Activated CD8-positive, alpha-beta memory T cell treated with anti-CD3 and anti-CD28 coated beads for 1 hour (primary cell): Measurements from ENCODE around the gene PELI3.
"Not testable (repeated sequence)": the region's sequence is repeated elsewhere in the genome, so short reads cannot be mapped to it uniquely, and the experiment has no call there.

Source experiments
- DNase-seq, 2 donors: peaks; one replicate each; pipeline ENCODE4 v3.0.0-alpha.2; 2020; ENCODE audit warnings: low read depth in 1 of 2; ENCODE audit errors: extremely low read depth in 1 of 2

The PELI3 gene

DNA sequence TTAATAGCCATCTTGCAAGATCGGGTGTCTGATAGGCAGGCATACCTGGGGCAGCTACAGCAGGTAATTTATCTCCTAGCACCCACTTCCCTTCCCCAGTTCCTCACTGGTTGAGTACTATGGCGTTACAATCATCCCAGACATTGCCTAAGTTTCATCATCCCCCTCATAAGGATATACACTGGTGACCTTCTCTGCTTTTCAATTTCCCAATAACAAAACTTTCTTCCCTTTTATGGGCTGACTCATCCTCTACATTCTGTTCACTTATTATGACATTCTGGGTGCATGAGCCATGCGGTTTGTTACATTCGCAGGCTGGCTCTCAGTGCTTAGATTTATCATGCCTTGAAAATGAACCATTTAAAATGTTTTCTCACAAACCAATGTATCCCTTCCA lies 23.1 kb upstream of the PELI3 start:
- no peak for DNase-seq

DNA sequence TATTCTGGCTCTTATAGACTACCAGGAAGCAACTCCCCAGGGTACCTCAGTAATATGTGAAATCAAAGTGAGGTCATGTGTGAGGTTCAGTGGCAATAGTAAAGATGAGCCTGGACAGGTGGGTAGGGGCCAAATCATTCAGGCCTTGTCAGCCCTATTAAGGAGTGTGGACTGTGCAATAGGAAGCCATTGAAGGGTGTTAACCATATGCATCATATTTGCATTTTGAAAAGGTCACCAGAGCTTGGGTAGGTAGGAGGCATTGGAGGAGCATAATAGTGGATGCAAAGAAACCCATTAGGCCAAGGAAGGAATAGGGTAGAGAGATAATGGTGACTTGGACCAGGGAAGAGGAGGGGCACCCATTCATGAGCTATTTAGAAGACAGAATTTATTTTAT lies 19.7 kb upstream of the PELI3 start:
- no peak for DNase-seq

DNA sequence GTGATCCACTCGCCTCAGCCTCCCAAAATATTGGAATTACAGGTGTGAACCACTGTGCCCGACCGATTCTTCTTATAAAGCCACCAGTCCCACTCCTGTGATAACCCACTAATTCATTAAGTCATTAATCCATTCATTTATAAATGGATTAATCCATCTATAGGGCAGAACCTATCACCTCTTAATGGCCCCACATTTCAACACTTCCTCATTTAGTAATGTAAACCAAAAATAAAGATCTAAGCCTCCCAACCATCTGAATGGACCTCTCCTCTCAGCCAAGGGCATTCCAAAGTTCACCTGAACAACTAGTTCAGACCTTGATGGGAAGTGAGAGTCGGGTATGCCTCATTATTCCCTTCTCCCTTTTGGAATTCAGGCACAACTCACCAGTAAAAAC lies 18.2 kb upstream of the PELI3 start:
- no peak for DNase-seq

DNA sequence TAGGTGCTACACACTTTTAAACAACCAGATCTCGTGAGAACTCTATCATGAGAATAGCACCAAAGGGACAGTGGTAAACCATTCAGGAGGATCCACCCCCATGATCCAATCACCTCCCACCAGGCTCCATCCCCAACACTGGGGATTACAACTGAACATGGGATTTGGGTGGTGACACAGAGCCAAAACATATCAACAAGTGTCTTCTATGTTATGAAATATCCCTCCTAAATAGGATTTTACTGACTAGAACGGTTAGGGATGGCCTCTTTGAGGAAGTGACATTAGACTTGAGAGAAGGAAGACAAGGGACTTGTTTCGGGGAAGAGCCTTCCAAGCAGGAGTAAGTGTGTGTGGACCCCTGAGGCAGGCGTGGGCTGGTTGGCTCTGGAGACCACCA lies 16.1 kb upstream of the PELI3 start:
- DNase-seq, result no peak

DNA sequence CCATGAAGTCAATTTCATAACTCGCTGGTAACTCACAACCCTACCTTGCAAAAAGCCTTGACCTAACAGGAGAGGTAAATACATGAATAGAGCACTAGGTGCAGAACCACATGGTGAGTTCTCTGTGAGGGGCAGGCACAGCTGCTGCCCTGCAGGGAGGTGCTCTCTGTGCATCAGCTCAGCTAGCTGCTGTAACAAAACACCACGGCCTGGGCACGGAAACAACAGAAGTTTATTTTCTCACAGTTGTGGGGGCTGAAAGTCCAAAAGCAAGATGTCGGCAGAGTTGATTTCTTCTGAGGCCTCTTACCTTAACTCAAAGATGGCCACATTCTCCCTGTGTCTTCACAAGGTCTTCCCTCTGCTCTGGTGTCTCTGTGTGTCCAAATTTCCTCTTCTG lies 15.0 kb upstream of the PELI3 start:
- no peak for DNase-seq

DNA sequence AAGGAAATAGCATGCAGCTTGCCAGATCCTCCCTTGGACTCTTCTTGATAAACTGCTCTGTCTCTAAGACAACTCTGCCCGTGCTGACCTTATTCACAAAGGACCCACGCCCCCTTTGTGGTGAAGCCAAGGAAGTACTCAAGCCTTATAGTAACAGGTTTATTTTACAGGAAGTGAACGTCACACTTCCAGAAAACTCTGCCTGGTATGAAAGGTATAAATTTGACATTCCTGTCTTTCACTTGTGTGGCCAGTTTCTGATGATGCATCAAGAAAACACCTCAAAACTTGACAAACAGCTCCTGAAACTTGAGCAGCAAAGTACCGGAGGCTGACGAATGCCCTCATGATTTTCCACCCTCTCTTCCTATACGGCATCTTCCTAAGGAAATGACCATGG lies 12.5 kb upstream of the PELI3 start:
- no peak for DNase-seq

DNA sequence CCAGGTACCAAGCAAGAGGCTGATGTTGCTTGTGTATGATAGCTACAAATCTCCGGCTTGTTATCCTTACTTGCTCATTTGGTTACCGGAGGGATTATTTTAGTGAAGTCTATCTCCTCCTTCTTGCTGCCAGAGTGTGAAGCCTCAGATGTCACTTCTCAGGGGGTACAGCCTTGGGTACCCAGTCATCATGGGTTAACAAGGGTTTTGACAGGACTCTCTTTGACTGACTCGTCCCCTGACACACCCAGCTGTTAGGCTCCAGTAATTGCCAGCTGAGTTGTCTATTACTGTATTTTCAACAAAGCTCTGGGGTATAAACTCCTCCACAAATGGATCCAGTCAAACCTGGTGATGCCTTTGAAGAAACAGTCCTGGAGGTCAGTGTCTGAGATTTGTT lies 11.9 kb upstream of the PELI3 start:
- DNase-seq, result no peak

DNA sequence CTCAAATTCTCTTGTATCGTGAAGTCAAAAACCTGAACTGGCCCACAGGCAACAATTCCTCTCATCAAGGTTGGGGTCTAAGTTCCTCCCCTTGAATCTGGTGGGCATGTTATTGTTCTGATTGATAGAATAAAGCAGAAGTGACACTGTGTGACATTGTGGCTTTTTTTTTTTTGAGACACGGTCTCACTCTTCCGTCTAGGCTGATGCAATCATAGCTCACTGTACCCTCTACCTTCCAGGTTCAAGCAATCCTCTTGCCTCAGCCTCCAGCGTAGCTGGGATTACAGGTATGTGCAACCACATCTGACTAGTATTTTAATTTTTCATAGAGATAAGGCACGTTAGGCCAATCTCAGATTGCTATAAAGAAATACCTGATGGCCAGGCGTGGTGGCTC lies 8.9 kb upstream of the PELI3 start:
- DNase-seq, result no peak

DNA sequence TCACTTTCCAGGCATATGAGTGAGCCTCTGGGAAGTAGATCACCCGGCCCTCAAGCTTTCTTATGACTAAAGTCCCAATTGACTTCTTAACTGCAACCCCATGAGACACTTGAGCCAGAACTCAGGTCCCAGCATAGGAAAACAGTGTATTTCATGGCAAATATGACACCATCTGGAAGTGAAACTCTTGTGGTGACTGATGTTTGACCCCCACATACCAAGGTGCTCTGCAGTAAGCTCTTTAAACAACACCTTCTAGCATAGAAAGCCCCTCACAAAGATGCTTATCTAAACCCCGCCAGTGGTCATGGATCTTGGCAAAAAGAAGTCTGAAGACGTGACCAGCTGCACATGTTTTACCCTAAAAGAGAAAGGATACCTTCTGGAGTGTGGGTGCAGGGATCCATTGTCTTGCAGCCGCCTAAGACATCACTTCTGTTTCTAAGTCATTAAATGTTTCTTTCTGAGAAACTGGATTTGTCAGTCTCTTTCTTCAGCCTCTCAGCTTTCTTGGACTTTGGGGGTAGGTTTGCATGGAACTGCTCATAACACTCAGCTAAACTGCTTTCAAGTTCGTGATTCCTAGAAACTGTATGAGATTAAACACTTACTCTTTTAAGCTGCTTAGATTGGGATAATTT lies 7.4 kb upstream of the PELI3 start:
- no peak for DNase-seq

DNA sequence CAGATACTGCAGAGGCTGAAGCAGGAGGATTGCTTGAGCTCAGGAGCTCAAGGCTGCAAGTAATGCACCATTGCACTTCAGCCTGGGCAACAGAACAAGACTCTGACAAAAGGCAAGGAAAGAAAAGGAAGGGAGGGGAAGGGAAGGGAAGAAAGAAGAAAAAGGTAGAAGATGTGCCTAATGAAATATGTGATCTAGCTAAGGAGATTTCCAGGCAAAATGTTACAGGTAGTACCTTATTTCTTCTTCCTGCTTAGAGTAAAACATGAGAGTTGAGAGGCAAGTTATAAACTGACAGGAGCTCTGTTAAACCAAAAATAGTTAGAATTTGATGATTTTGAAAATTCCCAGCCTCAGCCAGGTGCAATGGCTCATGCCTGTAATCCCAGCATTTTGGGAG lies 4.7 kb upstream of the PELI3 start:
- DNase-seq, result no peak

DNA sequence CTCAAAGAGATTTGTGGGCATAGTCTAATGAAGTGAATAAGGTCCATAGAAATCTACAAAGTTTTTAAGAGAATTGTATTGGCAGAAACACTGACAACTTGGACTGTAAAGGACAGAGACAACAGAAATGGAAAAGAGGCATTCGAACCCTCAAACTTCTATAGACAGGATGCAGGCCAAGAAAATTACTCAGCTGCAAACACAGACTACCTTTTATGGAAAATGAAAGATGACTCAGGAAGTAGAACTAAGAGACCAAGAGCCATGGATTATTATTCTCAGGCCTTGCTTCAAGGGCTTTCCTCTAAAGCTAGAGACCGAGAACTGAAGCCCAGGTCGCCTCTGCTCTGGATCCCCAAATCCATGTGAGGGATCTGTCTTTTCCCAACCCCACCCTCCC lies 3.8 kb upstream of the PELI3 start:
- no peak for DNase-seq

DNA sequence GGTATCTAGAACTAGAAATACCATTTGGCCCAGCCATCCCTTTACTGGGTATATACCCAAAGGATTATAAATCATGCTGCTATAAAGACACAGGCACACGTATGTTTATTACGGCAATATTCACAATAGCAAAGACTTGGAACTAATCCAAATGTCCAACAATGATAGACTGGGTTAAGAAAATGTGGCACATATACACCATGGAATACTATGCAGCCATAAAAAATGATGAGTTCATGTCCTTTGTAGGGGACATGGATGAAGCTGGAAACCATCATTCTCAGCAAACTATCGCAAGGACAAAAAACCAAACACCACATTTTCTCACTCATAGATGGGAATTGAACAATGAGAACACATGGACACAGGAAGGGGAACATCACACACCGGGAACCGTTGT lies 2.6 kb upstream of the PELI3 start:
- DNase-seq, result not testable (repeated sequence)

DNA sequence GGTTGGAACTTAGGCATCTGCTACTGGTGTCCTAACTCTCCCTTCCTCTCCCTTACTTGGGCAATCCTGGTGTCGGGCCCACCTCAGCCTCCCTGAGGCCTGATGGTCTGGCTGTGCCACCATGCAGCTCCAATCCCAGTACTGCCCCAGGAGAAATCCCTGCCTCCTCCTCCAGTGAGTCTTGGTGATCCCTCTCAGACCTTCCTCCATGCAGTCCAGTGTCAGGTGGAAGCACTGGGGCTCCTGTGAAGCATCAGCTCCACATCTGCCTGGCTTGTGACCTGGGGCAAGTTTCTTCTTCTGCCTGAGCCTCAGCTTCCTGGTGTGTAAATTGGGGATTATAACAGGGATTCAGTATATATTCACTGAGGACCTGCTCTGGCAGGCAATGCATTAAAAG lies 1.8 kb upstream of the PELI3 start:
- DNase-seq, result no peak

DNA sequence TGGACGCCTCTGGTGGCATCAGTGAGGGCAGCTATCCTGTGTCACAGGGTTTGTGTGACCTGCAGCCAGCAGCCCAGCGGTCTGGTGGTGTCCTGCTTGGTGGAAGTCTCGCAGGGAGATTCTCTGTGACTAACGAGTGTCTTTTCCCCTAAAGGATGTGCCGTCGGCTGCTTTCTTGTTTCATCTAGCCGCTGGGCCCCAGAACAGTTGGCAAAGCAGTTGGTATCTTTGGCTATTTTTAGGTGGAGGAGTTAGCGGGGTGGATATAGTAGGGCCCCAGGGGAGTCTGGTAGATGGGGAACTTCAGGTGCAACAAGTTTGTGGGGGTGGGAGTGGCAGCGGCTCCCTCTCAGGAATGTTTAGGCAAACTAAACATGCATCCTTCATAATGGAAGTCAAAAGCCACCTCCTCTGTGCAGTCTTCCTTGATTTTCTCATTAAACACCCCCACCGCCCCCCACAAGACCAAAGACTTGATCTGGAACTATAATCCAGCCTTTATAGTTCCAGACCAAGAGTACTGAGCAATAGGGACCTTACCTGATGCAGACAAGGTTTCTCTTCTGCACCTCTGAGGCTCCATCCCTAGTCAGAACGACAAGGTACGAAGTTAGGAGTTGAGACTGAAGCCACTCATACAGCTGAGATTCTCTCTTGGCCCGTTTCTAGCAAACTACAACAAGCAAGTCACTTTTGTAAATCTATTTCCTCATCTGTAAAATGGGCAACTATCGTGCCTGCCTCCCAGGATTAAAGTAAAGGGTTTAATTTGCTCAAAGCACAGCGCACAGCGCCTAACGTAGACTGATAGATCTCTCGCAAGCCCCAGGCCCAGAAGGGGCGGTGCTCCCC lies 1.1 kb upstream of the PELI3 start:
- DNase-seq, result no peak

DNA sequence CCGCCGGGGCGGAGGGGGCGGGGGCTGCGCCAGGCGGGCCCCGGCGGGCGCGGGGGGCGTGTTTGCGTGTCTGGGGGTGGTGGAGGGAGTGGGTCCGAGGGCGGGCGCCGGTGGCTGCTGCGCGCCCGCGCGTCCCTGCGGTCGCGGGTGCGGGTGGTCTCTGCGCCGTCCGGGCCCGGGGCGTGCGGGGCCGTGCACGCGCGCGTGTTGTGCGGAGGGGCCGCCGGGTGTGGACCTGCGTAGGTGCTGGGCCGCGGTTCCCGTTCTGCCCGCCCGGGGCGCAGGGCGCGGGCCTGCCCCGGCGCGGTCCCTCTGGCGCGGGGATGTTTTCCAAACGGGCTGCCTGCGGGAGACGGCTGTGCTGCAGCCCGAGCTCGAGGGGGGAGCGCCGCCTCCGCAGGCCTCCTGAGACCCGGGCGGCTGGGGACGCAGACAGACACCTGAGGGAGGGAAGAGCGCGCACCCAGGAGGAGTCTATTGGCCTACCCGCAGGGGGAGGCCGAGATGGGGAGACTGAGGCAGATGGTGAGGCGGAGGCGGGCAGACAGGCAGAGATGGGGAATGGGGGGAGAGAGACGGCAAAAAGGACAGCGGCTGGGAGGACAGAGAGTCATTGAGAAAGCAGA lies 442 bp downstream of the PELI3 start:
- DNase-seq, result peak in 1 of 2 donors; percentile 18

DNA sequence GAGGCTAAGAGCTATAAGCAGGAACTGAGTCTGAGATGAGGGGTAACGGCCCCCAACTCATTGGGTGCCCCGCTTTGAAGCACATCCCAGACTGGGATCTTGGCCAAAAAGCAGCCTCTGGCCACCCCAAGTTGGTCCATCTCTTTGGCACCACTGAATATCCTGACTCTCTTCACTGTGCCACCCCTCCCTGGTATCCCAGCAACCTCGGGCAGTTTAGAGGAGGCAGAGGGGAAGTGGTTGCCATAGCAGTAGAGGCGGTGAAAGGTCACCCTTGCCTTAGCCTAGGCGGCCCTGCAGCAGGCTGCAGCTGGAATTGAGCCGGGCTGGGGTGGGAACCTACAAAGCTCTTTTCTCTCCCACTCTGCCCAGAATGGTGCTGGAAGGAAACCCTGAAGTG lies 1.1 kb downstream of the PELI3 start:
- DNase-seq, result no peak

DNA sequence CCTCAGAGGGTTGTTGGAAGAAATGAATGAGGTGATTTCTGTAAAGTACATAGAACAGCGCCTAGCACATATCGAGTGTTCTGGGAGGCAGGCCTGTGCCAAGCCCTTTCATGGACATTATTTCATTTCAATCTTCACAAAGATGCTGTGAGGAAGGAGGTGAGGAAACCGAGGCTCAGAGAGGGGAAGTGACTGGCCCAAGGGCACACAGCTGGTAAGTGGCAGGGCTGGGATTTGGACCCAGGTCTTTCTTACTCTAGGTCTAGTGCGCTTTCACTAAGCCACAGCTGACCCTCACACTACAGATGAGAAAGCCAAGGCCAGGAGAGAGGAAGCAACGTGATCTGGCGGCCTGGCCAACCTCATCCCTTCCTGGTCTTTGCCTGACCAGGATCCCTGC lies 2.0 kb downstream of the PELI3 start:
- DNase-seq, result no peak

DNA sequence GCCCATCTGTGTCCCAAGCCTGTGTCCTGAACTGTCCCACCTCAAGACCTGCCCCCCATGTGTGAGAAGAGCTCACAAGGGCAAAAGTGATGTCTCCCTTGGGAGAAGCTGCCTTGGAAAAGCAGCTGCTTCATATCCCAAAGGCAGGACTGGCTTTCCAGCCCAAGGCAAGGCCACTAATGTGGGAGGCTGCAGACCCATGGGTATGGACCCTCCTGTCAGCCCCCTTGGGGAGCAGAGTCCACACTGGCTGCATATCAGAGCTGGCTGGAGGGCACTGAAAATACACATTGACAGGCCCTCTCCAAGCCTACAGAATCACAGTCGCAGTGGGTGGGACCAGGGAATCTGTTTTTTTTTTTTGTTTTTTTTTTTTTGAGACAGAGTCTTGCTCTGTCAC lies 2.7 kb downstream of the PELI3 start:
- DNase-seq, result no peak

DNA sequence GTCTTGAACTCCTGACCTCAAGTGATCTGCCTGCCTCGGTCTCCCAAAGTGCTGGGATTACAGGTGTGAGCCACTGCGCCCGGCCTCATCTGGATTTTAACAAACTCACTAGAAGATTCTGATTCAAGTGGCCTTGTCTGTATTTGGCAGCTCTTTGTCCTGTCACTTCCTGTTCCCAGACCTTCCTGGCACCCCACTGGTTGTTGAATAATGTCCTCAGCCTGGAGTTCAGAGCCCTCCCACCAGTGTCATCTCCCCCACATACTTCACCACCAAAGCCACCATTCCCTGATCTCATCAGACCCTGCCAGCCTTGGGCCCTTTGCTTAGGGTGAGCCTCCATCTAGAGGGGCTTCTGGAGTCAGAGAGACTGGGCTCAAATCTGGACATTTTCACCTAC lies 3.3 kb downstream of the PELI3 start:
- DNase-seq, result no peak

DNA sequence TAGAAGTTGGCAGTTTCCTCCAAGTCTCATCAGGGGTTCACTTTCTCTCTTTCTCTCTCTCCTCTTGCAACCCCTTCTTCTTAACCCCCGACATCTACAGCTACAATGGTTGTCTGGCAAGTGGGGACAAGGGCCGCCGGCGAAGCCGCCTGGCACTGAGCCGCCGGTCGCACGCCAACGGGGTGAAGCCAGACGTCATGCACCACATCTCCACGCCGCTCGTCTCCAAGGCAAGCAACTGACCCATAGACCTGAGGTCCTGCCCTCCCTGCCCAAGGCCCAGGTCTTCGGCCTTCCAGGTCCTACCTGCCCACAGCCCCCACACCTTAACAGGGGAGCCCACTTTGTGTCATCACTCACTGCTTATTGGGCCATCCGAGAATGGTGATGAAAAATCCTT lies 4.4 kb downstream of the PELI3 start:
- DNase-seq, result no peak

DNA sequence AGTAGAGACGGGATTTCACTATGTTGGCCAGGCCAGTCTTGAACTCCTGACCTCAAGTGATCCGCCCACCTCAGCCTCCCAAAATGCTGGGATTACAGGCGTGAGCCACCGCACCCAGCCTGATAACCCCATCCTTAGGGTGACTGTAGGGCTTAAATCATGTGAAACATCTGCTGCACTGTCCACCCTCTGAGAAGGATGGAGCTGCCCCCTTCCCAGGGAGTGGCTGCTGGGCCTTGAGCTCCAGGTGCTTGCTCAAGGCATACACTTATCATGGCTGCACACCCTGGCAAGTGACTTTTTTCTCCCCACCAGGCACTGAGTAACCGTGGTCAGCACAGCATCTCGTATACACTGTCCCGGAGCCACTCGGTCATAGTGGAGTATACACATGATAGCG lies 5.3 kb downstream of the PELI3 start:
- DNase-seq, result no peak

DNA sequence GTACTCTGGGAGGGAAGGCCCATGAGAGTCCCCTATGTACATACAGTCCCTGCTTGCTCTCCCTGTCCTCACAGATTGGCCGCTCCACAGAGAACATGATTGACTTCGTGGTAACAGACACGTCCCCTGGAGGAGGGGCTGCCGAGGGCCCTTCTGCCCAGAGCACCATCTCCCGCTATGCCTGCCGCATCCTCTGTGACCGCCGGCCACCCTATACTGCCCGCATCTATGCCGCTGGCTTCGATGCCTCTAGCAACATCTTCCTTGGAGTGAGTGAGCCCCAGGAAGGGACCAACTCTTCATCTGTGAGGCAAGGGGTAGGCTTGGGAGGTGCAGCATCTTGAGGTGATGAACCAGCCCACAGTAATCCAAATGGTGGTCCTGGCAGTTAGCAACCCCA lies 6.5 kb downstream of the PELI3 start:
- no peak for DNase-seq
